ENCODE measurements around the gene GNMT. TPM values are rescaled to one million over a fixed set of nuclear protein-coding genes. Genes with fewer than 3 reads are reported as not detected.
"Not testable (repeated sequence)": the region's sequence is repeated elsewhere in the genome, so short reads cannot be mapped to it uniquely, and the experiment has no call there.

Gene GNMT
- total RNA-seq, 5 donors from 2014 or later (not counting 1 experiment from before 2014, with no cell fraction given): 0.93 to 3.4 (median 1.3) TPM

DNA sequence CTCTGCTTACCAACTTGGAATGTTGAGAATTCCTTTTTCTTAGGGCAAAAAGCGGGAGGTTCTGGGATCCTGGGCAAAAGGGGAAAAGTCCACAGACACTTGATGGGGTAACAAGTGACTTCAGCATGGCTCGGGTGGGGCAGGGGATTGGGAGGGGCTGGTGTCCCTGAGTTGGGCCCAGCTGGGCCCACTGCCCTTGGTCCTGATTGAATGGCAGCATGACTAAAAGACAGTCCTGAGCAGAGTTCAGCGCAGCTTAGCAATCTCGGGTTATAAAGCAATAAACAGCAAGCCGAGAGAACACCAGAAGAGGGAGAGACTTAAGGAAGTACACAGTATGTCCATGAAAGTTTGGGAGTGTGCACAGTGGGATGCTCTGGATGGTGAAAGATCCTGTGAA is 29.4 kb downstream of the GNMT start:
- POLR2A ChIA-PET: interaction anchor here in 1 of 2 donors (0.6 kb wide), 1 partner anchor 11 kb away, joined by 9 read pairs; the partner anchor contains the start of gene PEX6
- DNase-seq (no peak), ATAC-seq (replicated peaks in 1 of 4) (no peak)
- Mint-ChIP-seq H3K4me1 (peaks cover 49 to 53% (median 50%) of the 10 kb centered on the region in 3 donors), H3K4me3 (no peak overlapping the region), H3K9me3 (no peaks in the 10 kb centered on the region), H3K27me3 (no peaks in the 10 kb centered on the region), H3K27ac (no peak overlapping the region), H3K36me3 (peaks cover 36% of the 10 kb centered on the region)
- H3K27me3 ChIP-seq (replicated peaks in 1 of 2; ENCODE audit: control insufficient read depth in 2 of 2, extremely low read depth in 1 of 2, insufficient read depth in 2 of 2, low read length in 1 of 2): no peaks in the 10 kb centered on the region
- peaks cover 5 to 25% of the 10 kb centered on the region in 2 experiments for H3K4me1 ChIP-seq (ENCODE audit: control insufficient read depth in 1 of 2, extremely low read depth in 1 of 2, insufficient read depth in 2 of 2, low read length in 2 of 2)
- CTCF ChIA-PET: no interaction called here
- H3K4me3 ChIP-seq (ENCODE audit: control insufficient read depth in 1 of 2, extremely low read depth in 1 of 2, low read length in 1 of 2): no peak overlapping the region
- no peak overlapping the region for H3K27ac ChIP-seq (ENCODE audit: low read length)
- WGBS (ENCODE audit: insufficient coverage): 100% methylated on average over 4 of the region's 5 CpGs
- H3K36me3 ChIP-seq (ENCODE audit: control insufficient read depth in 2 of 2, extremely low read depth in 1 of 2, insufficient read depth in 1 of 2, low read length in 1 of 2): peaks cover 7 to 39% of the 10 kb centered on the region in 2 donors
- H3K9me3 ChIP-seq: no peaks in the 10 kb centered on the region

- peak overlapping the region in 1 of 2 donors; percentile 0 for H3K27ac Mint-ChIP-seq
- peaks cover 7 to 29% of the 10 kb centered on the region in 2 donors for H3K36me3 ChIP-seq (ENCODE audit: control insufficient read depth in 2 of 2, extremely low read depth in 1 of 2, insufficient read depth in 1 of 2, low read length in 1 of 2)
- no peaks in the 10 kb centered on the region for H3K4me1 ChIP-seq (ENCODE audit: control insufficient read depth in 1 of 2, extremely low read depth in 1 of 2, insufficient read depth in 2 of 2, low read length in 2 of 2)
- no peaks in the 10 kb centered on the region for H3K27me3 ChIP-seq (replicated peaks in 1 of 2; ENCODE audit: control insufficient read depth in 2 of 2, extremely low read depth in 1 of 2, insufficient read depth in 2 of 2, low read length in 1 of 2)
- H3K27ac ChIP-seq (ENCODE audit: low read length): no peak overlapping the region
- no peak for ATAC-seq (replicated peaks in 1 of 4)
- no peaks in the 10 kb centered on the region for H3K9me3 ChIP-seq
- H3K27me3 Mint-ChIP-seq: no peaks in the 10 kb centered on the region
- no peak overlapping the region for H3K4me3 Mint-ChIP-seq
- peaks cover 14 to 22% (median 19%) of the 10 kb centered on the region in 3 donors for H3K4me1 Mint-ChIP-seq
- no peak for DNase-seq
- WGBS (ENCODE audit: insufficient coverage): 100% methylated on average over 1 of the region's 2 CpGs
- CTCF ChIA-PET: interaction anchor here in 1 of 2 donors (1.5 kb wide), 1 partner anchor 8 kb away, joined by 3 read pairs; no protein-coding TSS in a partner anchor
- H3K4me3 ChIP-seq (ENCODE audit: control insufficient read depth in 1 of 2, extremely low read depth in 1 of 2, low read length in 1 of 2): no peak overlapping the region
- H3K9me3 Mint-ChIP-seq: no peaks in the 10 kb centered on the region
- POLR2A ChIA-PET: interaction anchor here in 1 of 2 donors (0.7 kb wide), 1 partner anchor 10 kb away, joined by 4 read pairs; no protein-coding TSS in a partner anchor
- H3K36me3 Mint-ChIP-seq: peaks cover 28% of the 10 kb centered on the region
Observed at GRCh38 chr6:42993445-42993844, 32.9 kb downstream of the GNMT start.

GRCh38 chr6:42996513-42996912 is 36.0 kb downstream of the GNMT start:
- no peak for DNase-seq
- H3K4me3 ChIP-seq (ENCODE audit: control insufficient read depth in 1 of 2, extremely low read depth in 1 of 2, low read length in 1 of 2): no peak overlapping the region
- H3K9me3 ChIP-seq: no peaks in the 10 kb centered on the region
- H3K27ac ChIP-seq (ENCODE audit: low read length): no peak overlapping the region
- Mint-ChIP-seq H3K27ac (peak overlapping the region in 1 of 2 donors; percentile 41), H3K4me3 (no peak overlapping the region), H3K36me3 (peaks cover 7% of the 10 kb centered on the region), H3K27me3 (no peaks in the 10 kb centered on the region), H3K4me1 (peaks cover 4 to 10% (median 5%) of the 10 kb centered on the region in 3 donors), H3K9me3 (no peaks in the 10 kb centered on the region)
- no peak for ATAC-seq (replicated peaks in 1 of 4)
- ChIA-PET CTCF (no interaction called here), POLR2A (interaction anchor here (0.7 kb wide), 3 partner anchors 27 to 740 kb away, joined by 3 to 5 read pairs (median 4); no protein-coding TSS in a partner anchor)
- H3K36me3 ChIP-seq (ENCODE audit: control insufficient read depth in 2 of 2, extremely low read depth in 1 of 2, insufficient read depth in 1 of 2, low read length in 1 of 2): peaks cover 0 to 3% of the 10 kb centered on the region in 2 donors
- H3K4me1 ChIP-seq (ENCODE audit: control insufficient read depth in 1 of 2, extremely low read depth in 1 of 2, insufficient read depth in 2 of 2, low read length in 2 of 2): no peaks in the 10 kb centered on the region
- H3K27me3 ChIP-seq (replicated peaks in 1 of 2; ENCODE audit: control insufficient read depth in 2 of 2, extremely low read depth in 1 of 2, insufficient read depth in 2 of 2, low read length in 1 of 2): no peaks in the 10 kb centered on the region

DNA sequence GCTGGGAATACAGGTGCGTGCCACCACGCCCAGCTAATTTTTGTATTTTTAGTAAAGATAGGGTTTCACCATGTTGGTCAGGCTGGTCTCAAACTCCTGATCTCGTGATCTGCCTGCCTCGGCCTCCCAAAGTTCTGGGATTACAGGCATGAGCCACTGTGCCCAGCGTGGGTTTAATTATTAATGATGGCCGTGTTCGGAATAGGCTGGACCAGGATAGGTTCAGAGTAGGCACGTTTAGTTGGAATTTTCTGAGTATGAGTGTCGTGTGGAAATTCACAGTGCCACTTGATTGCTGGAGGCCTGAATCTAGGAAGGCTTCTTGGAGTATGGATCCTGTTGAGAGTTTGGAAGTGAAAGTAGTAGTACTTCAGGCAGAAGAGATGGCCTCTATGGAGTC is 37.7 kb downstream of the GNMT start:
- H3K4me3 ChIP-seq (ENCODE audit: control insufficient read depth in 1 of 2, extremely low read depth in 1 of 2, low read length in 1 of 2); H3K36me3 ChIP-seq (ENCODE audit: control insufficient read depth in 2 of 2, extremely low read depth in 1 of 2, insufficient read depth in 1 of 2, low read length in 1 of 2); H3K27ac ChIP-seq (ENCODE audit: low read length); DNase-seq; H3K9me3 Mint-ChIP-seq; ATAC-seq (replicated peaks in 1 of 4); H3K4me3 Mint-ChIP-seq; H3K27ac Mint-ChIP-seq; CTCF ChIA-PET; H3K36me3 Mint-ChIP-seq; H3K9me3 ChIP-seq; H3K27me3 Mint-ChIP-seq; H3K27me3 ChIP-seq (replicated peaks in 1 of 2; ENCODE audit: control insufficient read depth in 2 of 2, extremely low read depth in 1 of 2, insufficient read depth in 2 of 2, low read length in 1 of 2); H3K4me1 ChIP-seq (ENCODE audit: control insufficient read depth in 1 of 2, extremely low read depth in 1 of 2, insufficient read depth in 2 of 2, low read length in 2 of 2); POLR2A ChIA-PET: not testable (repeated sequence)
- 97% methylated on average over 6 of the region's 9 CpGs for WGBS (ENCODE audit: insufficient coverage)
- peaks cover 4 to 10% (median 5%) of the 10 kb centered on the region in 3 donors for H3K4me1 Mint-ChIP-seq

DNA sequence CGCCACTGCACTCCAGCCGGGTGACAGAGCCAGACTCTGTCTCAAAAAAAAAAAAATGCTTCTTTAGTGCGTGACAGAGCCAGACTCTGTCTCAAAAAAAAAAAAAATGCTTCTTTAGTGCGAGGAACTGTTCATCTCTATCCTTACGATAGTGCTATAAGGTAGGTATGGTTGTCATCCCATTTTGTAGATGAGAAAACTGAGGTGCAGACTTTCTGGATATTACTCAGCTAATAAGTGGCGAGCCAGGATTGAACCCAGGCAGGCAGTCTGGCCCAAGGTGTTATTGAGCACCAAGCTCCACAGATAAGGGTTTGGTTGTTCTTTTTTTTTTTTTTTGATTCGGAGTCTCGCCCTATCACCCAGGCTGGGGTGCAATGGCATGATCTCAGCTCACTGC is 41.3 kb downstream of the GNMT start:
- Histone ChIP-seq H3K9me3 (no peaks in the 10 kb centered on the region), H3K27ac (ENCODE audit: low read length) (no peak overlapping the region), H3K36me3 (ENCODE audit: control insufficient read depth in 2 of 2, extremely low read depth in 1 of 2, insufficient read depth in 1 of 2, low read length in 1 of 2) (peaks cover 2 to 18% of the 10 kb centered on the region in 2 donors), H3K4me3 (ENCODE audit: control insufficient read depth in 1 of 2, extremely low read depth in 1 of 2, low read length in 1 of 2) (no peak overlapping the region), H3K4me1 (ENCODE audit: control insufficient read depth in 1 of 2, extremely low read depth in 1 of 2, insufficient read depth in 2 of 2, low read length in 2 of 2) (no peaks in the 10 kb centered on the region), H3K27me3 (replicated peaks in 1 of 2; ENCODE audit: control insufficient read depth in 2 of 2, extremely low read depth in 1 of 2, insufficient read depth in 2 of 2, low read length in 1 of 2) (no peaks in the 10 kb centered on the region)
- ATAC-seq (replicated peaks in 1 of 4): no peak
- no peak overlapping the region for H3K4me3 Mint-ChIP-seq
- H3K27ac Mint-ChIP-seq: no peak overlapping the region
- peaks cover 5% of the 10 kb centered on the region for H3K36me3 Mint-ChIP-seq
- POLR2A ChIA-PET: interaction anchor here in 1 of 2 donors (0.7 kb wide), 2 partner anchors 17 to 97 kb away, joined by 4 to 10 read pairs; no protein-coding TSS in a partner anchor
- DNase-seq: no peak
- H3K4me1 Mint-ChIP-seq: peaks cover 0 to 2% (median 0%) of the 10 kb centered on the region in 3 donors
- H3K27me3 Mint-ChIP-seq: no peaks in the 10 kb centered on the region
- H3K9me3 Mint-ChIP-seq: no peaks in the 10 kb centered on the region
- CTCF ChIA-PET: interaction anchor here in 1 of 2 donors (0.7 kb wide), 1 partner anchor 246 kb away, joined by 4 read pairs; no protein-coding TSS in a partner anchor
- WGBS (ENCODE audit: insufficient coverage): 88% methylated on average over 3 of the region's 8 CpGs

DNA sequence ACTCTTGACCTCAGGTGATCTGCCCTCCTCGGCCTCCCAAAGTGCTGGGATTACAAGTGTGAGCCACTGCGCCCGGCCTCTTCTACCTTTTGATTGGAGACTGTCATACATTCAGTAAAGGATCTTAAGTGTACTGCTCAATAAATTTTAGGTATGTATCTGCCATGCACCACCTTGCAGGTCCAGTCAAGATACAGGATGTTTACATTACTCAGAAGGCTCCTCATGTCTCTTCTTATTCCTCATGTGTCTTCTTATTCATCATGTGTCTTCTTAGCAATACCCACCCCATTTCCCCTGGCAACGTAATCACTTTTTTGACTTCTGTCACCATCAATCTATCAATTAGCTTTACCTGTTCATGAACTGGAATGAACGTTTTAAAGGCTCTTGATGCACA is 45.3 kb downstream of the GNMT start:
- WGBS (ENCODE audit: insufficient coverage): 100% methylated on average over 2 of the region's 5 CpGs
- H3K4me3 ChIP-seq (ENCODE audit: control insufficient read depth in 1 of 2, extremely low read depth in 1 of 2, low read length in 1 of 2): no peak overlapping the region
- H3K27ac ChIP-seq (ENCODE audit: low read length): no peak overlapping the region
- POLR2A ChIA-PET: no interaction called here
- DNase-seq: no peak
- no peaks in the 10 kb centered on the region for H3K27me3 Mint-ChIP-seq
- no peaks in the 10 kb centered on the region for H3K27me3 ChIP-seq (replicated peaks in 1 of 2; ENCODE audit: control insufficient read depth in 2 of 2, extremely low read depth in 1 of 2, insufficient read depth in 2 of 2, low read length in 1 of 2)
- no peaks in the 10 kb centered on the region for H3K9me3 Mint-ChIP-seq
- ATAC-seq (replicated peaks in 1 of 4): no peak
- peaks cover 12 to 56% of the 10 kb centered on the region in 2 donors for H3K36me3 ChIP-seq (ENCODE audit: control insufficient read depth in 2 of 2, extremely low read depth in 1 of 2, insufficient read depth in 1 of 2, low read length in 1 of 2)
- peaks cover 24% of the 10 kb centered on the region for H3K36me3 Mint-ChIP-seq
- H3K4me1 ChIP-seq (ENCODE audit: control insufficient read depth in 1 of 2, extremely low read depth in 1 of 2, insufficient read depth in 2 of 2, low read length in 2 of 2): no peaks in the 10 kb centered on the region
- CTCF ChIA-PET: no interaction called here
- peaks cover 0 to 4% (median 3%) of the 10 kb centered on the region in 3 donors for H3K4me1 Mint-ChIP-seq
- H3K4me3 Mint-ChIP-seq: no peak overlapping the region
- no peak overlapping the region for H3K27ac Mint-ChIP-seq
- H3K9me3 ChIP-seq: no peaks in the 10 kb centered on the region

Measured in T-cell (primary cell).